GM23338 (cell line): Measurements from ENCODE around the gene ZNF155. TPM values are rescaled to one million over a fixed set of nuclear protein-coding genes. Genes with fewer than 3 reads are reported as not detected.

Experiments
- ATAC-seq: fragments of 200-7000 bp; cut with Tn5 transposase; 3 replicates; pipeline ENCODE4 v1.9.1; 2020
- DNase-seq: peaks from one replicate; pipeline ENCODE4 v3.0.0-alpha.2; 2015; ENCODE audit warnings: low spot score
- H2AFZ ChIP-seq: fragments of 200-600 bp; sonication (generic); 2 replicates; pipeline ENCODE4 v1.8.0; 2016; ENCODE audit warnings: antibody characterized with exemption, mild to moderate bottlenecking, moderate library complexity
- H3F3A ChIP-seq: fragments of 200-600 bp; sonication (generic); replicated peaks from 2 replicates; pipeline ENCODE4 v1.8.0; 2017; ENCODE audit warnings: antibody characterized with exemption, mixed run types, low read depth
- H3K27ac ChIP-seq: fragments of 200-600 bp; sonication (generic); 2 replicates; pipeline ENCODE4 v1.6.1; 2016; ENCODE audit warnings: low read depth
- H3K27me3 ChIP-seq: fragments of 200-600 bp; sonication (generic); 2 replicates; pipeline ENCODE4 v1.8.0; 2016; ENCODE audit warnings: mild to moderate bottlenecking, mixed run types, moderate library complexity; ENCODE audit not compliant: insufficient read depth
- H3K36me3 ChIP-seq: fragments of 200-600 bp; sonication (generic); 2 replicates; pipeline ENCODE4 v1.8.0; 2016; ENCODE audit warnings: mild to moderate bottlenecking; ENCODE audit not compliant: insufficient read depth
- H3K4me1 ChIP-seq: fragments of 200-600 bp; sonication (generic); 2 replicates; pipeline ENCODE4 v1.8.0; 2016; ENCODE audit warnings: mild to moderate bottlenecking, moderate library complexity; ENCODE audit not compliant: insufficient read depth
- H3K4me2 ChIP-seq: fragments of 200-600 bp; sonication (generic); 2 replicates; pipeline ENCODE4 v1.7.1; 2017; ENCODE audit warnings: mixed run types
- H3K4me3 ChIP-seq: fragments of 200-600 bp; sonication (generic); 2 replicates; pipeline ENCODE4 v1.6.1; 2016; ENCODE audit warnings: mixed run types
- H3K79me2 ChIP-seq: fragments of 200-600 bp; sonication (generic); replicated peaks from 2 replicates; pipeline ENCODE4 v1.8.0; 2017; ENCODE audit warnings: mild to moderate bottlenecking; ENCODE audit not compliant: insufficient read depth
- H3K9me2 ChIP-seq: fragments of 200-600 bp; sonication (generic); 2 replicates; pipeline ENCODE4 v1.8.0; 2017; ENCODE audit not compliant: insufficient read depth
- H4K20me1 ChIP-seq: fragments of 200-600 bp; sonication (generic); replicated peaks from 2 replicates; pipeline ENCODE4 v1.8.0; 2017; ENCODE audit warnings: mild to moderate bottlenecking; ENCODE audit not compliant: insufficient read depth
- H3K27ac Mint-ChIP-seq: 2 replicates; pipeline ENCODE4 v1.8.0; 2020; ENCODE audit warnings: inconsistent platforms, mild to moderate bottlenecking, moderate library complexity, mixed read lengths
- H3K27me3 Mint-ChIP-seq: 3 replicates; pipeline ENCODE4 v1.8.0; 2022; ENCODE audit warnings: low read depth, mild to moderate bottlenecking, moderate library complexity, mixed read lengths, inconsistent platforms; ENCODE audit not compliant: insufficient read depth, poor library complexity
- H3K36me3 Mint-ChIP-seq: 3 replicates; pipeline ENCODE4 v1.8.0; 2021; ENCODE audit warnings: low read depth, mild to moderate bottlenecking, inconsistent platforms, moderate library complexity, mixed read lengths
- H3K4me1 Mint-ChIP-seq: 3 replicates; pipeline ENCODE4 v1.8.0; 2020; ENCODE audit warnings: mild to moderate bottlenecking, inconsistent platforms, mixed read lengths
- H3K4me3 Mint-ChIP-seq: 3 replicates; pipeline ENCODE4 v1.8.0; 2021; ENCODE audit warnings: moderate library complexity, mild to moderate bottlenecking, inconsistent platforms, mixed read lengths
- H3K9me3 Mint-ChIP-seq: 3 replicates; pipeline ENCODE4 v1.8.0; 2020; ENCODE audit warnings: moderate library complexity, mild to moderate bottlenecking, inconsistent platforms, mixed read lengths
- CREB1 ChIP-seq: fragments of 250-450 bp; sonication (Bioruptor Pico); IDR thresholded peaks from 2 replicates; pipeline ENCODE4 v1.5.0; 2020; ENCODE audit warnings: low read depth, mild to moderate bottlenecking, moderate library complexity
- CTCF ChIP-seq, 2 experiments: fragments of 200-600 bp in 1 of 2; sonication (generic) in 1 of 2; conservative IDR thresholded peaks; 2 replicates each; pipeline versions ENCODE4 v1.5.1 to v1.6.1; 2016 to 2017; ENCODE audit warnings: antibody characterized with exemption in 2 of 2, low read depth in 2 of 2, mild to moderate bottlenecking in 2 of 2, moderate library complexity in 1 of 2
- EZH2 ChIP-seq: fragments of 200-600 bp; sonication (generic); IDR thresholded peaks from one replicate; pipeline ENCODE4 v1.8.0; 2017; ENCODE audit warnings: antibody characterized with exemption, mild to moderate bottlenecking, low read depth; ENCODE audit not compliant: unreplicated experiment
- EZH2phosphoT487 ChIP-seq: fragments of 200-600 bp; sonication (generic); IDR thresholded peaks from one replicate; pipeline ENCODE4 v1.8.1; 2018; ENCODE audit warnings: antibody characterized with exemption; ENCODE audit not compliant: unreplicated experiment
- JUNB ChIP-seq: IDR thresholded peaks from one replicate; pipeline ENCODE4 v1.6.1; 2016; ENCODE audit warnings: antibody characterized with exemption; ENCODE audit not compliant: unreplicated experiment
- NANOG ChIP-seq: IDR thresholded peaks from 2 replicates; pipeline ENCODE4 v1.6.1; 2016; ENCODE audit warnings: antibody characterized with exemption, borderline replicate concordance
- POLR2AphosphoS5 ChIP-seq: IDR thresholded peaks from 2 replicates; pipeline ENCODE4 v1.6.1; 2016; ENCODE audit warnings: antibody characterized with exemption, low read depth
- REST ChIP-seq: IDR thresholded peaks from one replicate; pipeline ENCODE4 v1.6.1; 2018; ENCODE audit warnings: antibody characterized with exemption; ENCODE audit not compliant: unreplicated experiment
- STAT1 ChIP-seq: IDR thresholded peaks from one replicate; pipeline ENCODE4 v1.6.1; 2016; ENCODE audit warnings: antibody characterized with exemption; ENCODE audit not compliant: unreplicated experiment
- ZNF114 ChIP-seq: fragments of 250-450 bp; sonication (Bioruptor Pico); IDR thresholded peaks from 2 replicates; pipeline ENCODE4 v1.5.0; 2020; ENCODE audit warnings: mild to moderate bottlenecking, moderate library complexity
- ZNF331 ChIP-seq: fragments of 250-450 bp; sonication (Bioruptor Pico); IDR thresholded peaks from 2 replicates; pipeline ENCODE4 v1.5.0; 2020; ENCODE audit warnings: low read depth, mild to moderate bottlenecking, moderate library complexity
- polyA plus RNA-seq: library from polyadenylated mRNA; unstranded; fragments of >200 nt; fragmentation: Nextera tagmentation; extraction: Ambion mirVana; gene quantifications from 2 replicates; pipeline ENCODE4 v1.2.1, GENCODE V29; 2016
- total RNA-seq: library from RNA; depleted of rRNA; stranded (reverse); fragments of >200 nt; shearing (Covaris generic); gene quantifications from 2 replicates; pipeline ENCODE4 v1.2.3, GENCODE V29; 2014
- TF ChIP-seq, protein P1 (sequence below): fragments of 250-450 bp; sonication (Bioruptor Pico); IDR thresholded peaks from 2 replicates; pipeline ENCODE4 v1.5.0; 2020; ENCODE audit warnings: mild to moderate bottlenecking, moderate library complexity
- TF ChIP-seq, protein P2 (sequence below): IDR thresholded peaks from 2 replicates; pipeline ENCODE4 v1.6.1; 2016; ENCODE audit warnings: antibody characterized with exemption

Gene ZNF155
- total and polyA plus RNA-seq, 2 experiments from 2014 or later = 3.8 to 6.0 TPM

DNA sequence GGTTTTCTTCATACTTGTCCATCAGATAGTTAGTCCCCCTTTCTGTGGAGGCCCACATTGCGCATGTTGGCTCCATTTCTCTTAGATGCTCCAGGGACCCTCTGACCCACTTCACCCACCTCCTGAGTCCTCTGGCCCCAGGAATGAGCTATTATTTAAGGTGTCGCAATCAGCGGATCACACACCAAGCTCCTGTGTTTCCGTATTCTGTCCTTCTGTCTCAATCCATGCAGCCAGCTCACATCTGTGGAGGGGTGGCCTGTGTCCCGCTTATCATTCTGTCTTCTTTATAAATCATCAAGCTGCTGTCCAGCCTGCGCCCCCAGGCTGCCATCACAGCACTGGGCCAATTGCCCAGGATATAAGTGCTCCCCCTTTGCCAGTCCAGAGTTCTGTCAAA is 23.5 kb downstream of the ZNF155 start:
- H3K27ac Mint-ChIP-seq = no peak overlapping the region
- Histone ChIP-seq H4K20me1 (no peaks in the 10 kb centered on the region), H3K36me3 (peaks cover 31% of the 10 kb centered on the region), H3K4me1 (no peaks in the 10 kb centered on the region), H3K27ac (no peak overlapping the region), H2AFZ (no peak overlapping the region), H3K4me3 (no peak overlapping the region), H3K4me2 (no peak overlapping the region), H3K9me2 (peaks cover 17% of the 10 kb centered on the region), H3K79me2 (0 out of 2 replicates have a peak, but pooled peaks cover 8% of the 10 kb centered on the region), H3F3A (no peaks in the 10 kb centered on the region), H3K27me3 (no peaks in the 10 kb centered on the region)
- peaks cover 47% of the 10 kb centered on the region for H3K9me3 Mint-ChIP-seq
- TF ChIP-seq REST = no peak
- TF ChIP-seq EZH2 = no peak
- TF ChIP-seq JUNB = no peak
- TF ChIP-seq ZNF331 (CRISPR knock-in tag) = no peak
- no peak for TF ChIP-seq STAT1
- TF ChIP-seq NANOG = no peak
- no peak for TF ChIP-seq CTCF (conservative IDR thresholded peaks at IDR 0.05; ENCODE audit: low read depth in 2 of 2)
- TF ChIP-seq EZH2phosphoT487 = no peak
- TF ChIP-seq ZNF114 = no peak
- TF ChIP-seq, protein P1, sequence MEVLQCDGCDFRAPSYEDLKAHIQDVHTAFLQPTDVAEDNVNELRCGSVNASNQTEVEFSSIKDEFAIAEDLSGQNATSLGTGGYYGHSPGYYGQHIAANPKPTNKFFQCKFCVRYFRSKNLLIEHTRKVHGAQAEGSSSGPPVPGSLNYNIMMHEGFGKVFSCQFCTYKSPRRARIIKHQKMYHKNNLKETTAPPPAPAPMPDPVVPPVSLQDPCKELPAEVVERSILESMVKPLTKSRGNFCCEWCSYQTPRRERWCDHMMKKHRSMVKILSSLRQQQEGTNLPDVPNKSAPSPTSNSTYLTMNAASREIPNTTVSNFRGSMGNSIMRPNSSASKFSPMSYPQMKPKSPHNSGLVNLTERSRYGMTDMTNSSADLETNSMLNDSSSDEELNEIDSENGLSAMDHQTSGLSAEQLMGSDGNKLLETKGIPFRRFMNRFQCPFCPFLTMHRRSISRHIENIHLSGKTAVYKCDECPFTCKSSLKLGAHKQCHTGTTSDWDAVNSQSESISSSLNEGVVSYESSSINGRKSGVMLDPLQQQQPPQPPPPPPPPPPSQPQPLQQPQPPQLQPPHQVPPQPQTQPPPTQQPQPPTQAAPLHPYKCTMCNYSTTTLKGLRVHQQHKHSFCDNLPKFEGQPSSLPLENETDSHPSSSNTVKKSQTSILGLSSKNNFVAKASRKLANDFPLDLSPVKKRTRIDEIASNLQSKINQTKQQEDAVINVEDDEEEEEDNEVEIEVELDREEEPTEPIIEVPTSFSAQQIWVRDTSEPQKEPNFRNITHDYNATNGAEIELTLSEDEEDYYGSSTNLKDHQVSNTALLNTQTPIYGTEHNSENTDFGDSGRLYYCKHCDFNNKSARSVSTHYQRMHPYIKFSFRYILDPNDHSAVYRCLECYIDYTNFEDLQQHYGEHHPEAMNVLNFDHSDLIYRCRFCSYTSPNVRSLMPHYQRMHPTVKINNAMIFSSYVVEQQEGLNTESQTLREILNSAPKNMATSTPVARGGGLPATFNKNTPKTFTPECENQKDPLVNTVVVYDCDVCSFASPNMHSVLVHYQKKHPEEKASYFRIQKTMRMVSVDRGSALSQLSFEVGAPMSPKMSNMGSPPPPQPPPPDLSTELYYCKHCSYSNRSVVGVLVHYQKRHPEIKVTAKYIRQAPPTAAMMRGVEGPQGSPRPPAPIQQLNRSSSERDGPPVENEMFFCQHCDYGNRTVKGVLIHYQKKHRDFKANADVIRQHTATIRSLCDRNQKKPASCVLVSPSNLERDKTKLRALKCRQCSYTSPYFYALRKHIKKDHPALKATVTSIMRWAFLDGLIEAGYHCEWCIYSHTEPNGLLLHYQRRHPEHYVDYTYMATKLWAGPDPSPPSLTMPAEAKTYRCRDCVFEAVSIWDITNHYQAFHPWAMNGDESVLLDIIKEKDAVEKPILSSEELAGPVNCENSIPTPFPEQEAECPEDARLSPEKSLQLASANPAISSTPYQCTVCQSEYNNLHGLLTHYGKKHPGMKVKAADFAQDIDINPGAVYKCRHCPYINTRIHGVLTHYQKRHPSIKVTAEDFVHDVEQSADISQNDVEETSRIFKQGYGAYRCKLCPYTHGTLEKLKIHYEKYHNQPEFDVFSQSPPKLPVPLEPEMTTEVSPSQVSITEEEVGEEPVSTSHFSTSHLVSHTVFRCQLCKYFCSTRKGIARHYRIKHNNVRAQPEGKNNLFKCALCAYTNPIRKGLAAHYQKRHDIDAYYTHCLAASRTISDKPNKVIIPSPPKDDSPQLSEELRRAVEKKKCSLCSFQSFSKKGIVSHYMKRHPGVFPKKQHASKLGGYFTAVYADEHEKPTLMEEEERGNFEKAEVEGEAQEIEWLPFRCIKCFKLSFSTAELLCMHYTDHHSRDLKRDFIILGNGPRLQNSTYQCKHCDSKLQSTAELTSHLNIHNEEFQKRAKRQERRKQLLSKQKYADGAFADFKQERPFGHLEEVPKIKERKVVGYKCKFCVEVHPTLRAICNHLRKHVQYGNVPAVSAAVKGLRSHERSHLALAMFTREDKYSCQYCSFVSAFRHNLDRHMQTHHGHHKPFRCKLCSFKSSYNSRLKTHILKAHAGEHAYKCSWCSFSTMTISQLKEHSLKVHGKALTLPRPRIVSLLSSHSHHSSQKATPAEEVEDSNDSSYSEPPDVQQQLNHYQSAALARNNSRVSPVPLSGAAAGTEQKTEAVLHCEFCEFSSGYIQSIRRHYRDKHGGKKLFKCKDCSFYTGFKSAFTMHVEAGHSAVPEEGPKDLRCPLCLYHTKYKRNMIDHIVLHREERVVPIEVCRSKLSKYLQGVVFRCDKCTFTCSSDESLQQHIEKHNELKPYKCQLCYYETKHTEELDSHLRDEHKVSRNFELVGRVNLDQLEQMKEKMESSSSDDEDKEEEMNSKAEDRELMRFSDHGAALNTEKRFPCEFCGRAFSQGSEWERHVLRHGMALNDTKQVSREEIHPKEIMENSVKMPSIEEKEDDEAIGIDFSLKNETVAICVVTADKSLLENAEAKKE = no peak
- no peak for TF ChIP-seq CREB1 (CRISPR knock-in tag)
- no peak for TF ChIP-seq POLR2AphosphoS5
- TF ChIP-seq, protein P2, sequence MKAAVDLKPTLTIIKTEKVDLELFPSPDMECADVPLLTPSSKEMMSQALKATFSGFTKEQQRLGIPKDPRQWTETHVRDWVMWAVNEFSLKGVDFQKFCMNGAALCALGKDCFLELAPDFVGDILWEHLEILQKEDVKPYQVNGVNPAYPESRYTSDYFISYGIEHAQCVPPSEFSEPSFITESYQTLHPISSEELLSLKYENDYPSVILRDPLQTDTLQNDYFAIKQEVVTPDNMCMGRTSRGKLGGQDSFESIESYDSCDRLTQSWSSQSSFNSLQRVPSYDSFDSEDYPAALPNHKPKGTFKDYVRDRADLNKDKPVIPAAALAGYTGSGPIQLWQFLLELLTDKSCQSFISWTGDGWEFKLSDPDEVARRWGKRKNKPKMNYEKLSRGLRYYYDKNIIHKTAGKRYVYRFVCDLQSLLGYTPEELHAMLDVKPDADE = no peak
- no peak for DNase-seq
- no peak overlapping the region for H3K4me3 Mint-ChIP-seq
- peaks cover 5% of the 10 kb centered on the region for H3K27me3 Mint-ChIP-seq
- H3K4me1 Mint-ChIP-seq = peaks cover 4% of the 10 kb centered on the region
- peaks cover 55% of the 10 kb centered on the region for H3K36me3 Mint-ChIP-seq
- no peak for ATAC-seq
